Peyer's patch (tissue), 4 donors: ENCODE measurements around the gene GRM2.

ENCODE experiments used
- POLR2A ChIP-seq, 2 donors: fragments of 450-650 bp; IDR thresholded peaks; one replicate each; pipeline ENCODE4 v1.5.1; 2017; ENCODE audit warnings: antibody characterized with exemption in 2 of 2, mild to moderate bottlenecking in 2 of 2, moderate library complexity in 2 of 2
- TF ChIP-seq, protein P1 (sequence below), 6 experiments: fragments of 450-650 bp in 4 of 6; fragments of 200-600 bp in 2 of 6; sonication (generic) in 1 of 6; IDR thresholded peaks; one replicate each; pipeline ENCODE4 v1.5.1; 2017 to 2019; ENCODE audit warnings: antibody characterized with exemption in 6 of 6, mild to moderate bottlenecking in 3 of 6, moderate library complexity in 1 of 6

DNA sequence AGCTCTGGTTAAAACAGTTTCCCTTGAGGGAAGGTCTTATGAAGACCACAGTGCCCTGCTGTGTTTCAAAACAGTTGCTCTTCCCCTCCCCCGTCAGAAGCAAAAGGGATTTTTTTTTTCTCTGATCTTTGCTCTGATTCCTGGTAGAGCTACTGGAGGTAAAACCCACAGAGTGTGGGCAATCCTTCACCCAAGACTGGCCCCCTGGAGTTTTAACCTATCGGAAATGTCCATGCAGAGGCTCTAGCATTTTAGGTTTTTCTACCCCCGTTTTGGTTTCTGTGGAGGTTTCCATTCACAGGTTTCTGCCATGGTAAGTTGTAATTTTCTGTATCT lies 27.7 kb downstream of the GRM2 start:
- TF ChIP-seq, protein P1, sequence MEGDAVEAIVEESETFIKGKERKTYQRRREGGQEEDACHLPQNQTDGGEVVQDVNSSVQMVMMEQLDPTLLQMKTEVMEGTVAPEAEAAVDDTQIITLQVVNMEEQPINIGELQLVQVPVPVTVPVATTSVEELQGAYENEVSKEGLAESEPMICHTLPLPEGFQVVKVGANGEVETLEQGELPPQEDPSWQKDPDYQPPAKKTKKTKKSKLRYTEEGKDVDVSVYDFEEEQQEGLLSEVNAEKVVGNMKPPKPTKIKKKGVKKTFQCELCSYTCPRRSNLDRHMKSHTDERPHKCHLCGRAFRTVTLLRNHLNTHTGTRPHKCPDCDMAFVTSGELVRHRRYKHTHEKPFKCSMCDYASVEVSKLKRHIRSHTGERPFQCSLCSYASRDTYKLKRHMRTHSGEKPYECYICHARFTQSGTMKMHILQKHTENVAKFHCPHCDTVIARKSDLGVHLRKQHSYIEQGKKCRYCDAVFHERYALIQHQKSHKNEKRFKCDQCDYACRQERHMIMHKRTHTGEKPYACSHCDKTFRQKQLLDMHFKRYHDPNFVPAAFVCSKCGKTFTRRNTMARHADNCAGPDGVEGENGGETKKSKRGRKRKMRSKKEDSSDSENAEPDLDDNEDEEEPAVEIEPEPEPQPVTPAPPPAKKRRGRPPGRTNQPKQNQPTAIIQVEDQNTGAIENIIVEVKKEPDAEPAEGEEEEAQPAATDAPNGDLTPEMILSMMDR (IDR thresholded peaks at IDR 0.05) = no peak
- no peak for TF ChIP-seq POLR2A (IDR thresholded peaks at IDR 0.05)
